Embryonic facial prominence (tissue), 1 donor: Measurements from ENCODE around the gene EHMT1.
"Not testable (repeated sequence)": the region's sequence is repeated elsewhere in the genome, so short reads cannot be mapped to it uniquely, and the experiment has no call there.

Experiments used
- DNase-seq: peaks from one replicate; pipeline ENCODE4 v3.0.0-alpha.2; 2016; ENCODE audit errors: extremely low spot score

EHMT1 gene

GRCh38 chr9:137761793-137762192 is 143.0 kb downstream of the EHMT1 start:
- DNase-seq = no peak

DNA sequence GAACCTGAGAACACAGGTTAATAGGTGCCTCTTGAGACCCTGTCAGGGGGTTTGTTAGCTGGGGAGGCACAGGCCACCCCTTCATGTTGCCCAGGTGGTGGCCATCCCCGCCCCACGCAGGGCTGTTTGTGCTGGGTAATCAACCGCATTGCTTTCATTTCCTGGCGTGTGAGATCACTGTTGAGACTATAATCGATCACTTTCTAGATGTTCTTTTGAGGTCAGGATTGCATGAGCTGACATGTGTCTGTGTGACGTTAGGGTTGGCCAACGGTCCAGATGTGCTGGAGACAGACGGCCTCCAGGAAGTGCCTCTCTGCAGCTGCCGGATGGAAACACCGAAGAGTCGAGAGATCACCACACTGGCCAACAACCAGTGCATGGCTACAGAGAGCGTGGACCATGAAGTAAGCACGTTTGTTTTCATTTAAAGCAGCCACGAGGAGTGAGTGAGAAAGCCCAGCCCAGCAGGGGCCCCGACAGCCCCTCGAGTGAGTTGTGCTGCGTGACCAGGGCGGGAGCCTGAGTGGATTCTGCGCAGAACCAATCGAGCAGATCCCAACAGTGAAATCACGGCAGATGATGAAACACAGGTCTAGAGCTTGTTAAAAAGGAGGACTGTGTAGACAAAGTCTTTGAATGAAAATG is 143.7 kb downstream of the EHMT1 start:
- DNase-seq = no peak

- DNase-seq = no peak
Measured at GRCh38 chr9:137763271-137763955, 144.6 kb downstream of the EHMT1 start.

GRCh38 chr9:137764171-137764671 is 145.4 kb downstream of the EHMT1 start:
- no peak for DNase-seq

- no peak for DNase-seq
Measured at GRCh38 chr9:137764981-137765380, 146.2 kb downstream of the EHMT1 start.

GRCh38 chr9:137765536-137765935 is 146.7 kb downstream of the EHMT1 start:
- DNase-seq = no peak

DNA sequence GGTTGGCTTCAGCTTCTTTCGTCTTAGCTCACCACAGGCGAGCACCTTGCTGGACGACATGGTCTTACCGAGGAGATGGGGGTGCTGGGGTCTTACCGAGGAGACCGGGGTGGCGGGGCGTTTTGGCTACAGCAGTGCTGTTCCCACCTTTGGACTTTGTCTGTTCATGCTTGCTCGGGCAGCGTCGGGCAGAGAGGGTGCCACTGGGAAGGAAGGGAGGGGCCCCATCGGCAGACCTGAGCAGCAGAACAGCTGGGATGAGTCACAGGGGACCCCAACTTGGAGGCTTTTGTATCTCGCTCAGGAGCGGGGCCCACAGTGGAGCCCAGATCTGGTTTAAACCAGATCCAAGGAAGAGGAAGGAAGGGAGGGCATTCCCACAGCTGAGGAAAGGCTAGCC is 152.8 kb downstream of the EHMT1 start:
- no peak for DNase-seq

- DNase-seq = no peak
Measured at GRCh38 chr9:137772281-137772873, 153.6 kb downstream of the EHMT1 start.

- no peak for DNase-seq
Measured at GRCh38 chr9:137774775-137775386, 156.1 kb downstream of the EHMT1 start.

DNA sequence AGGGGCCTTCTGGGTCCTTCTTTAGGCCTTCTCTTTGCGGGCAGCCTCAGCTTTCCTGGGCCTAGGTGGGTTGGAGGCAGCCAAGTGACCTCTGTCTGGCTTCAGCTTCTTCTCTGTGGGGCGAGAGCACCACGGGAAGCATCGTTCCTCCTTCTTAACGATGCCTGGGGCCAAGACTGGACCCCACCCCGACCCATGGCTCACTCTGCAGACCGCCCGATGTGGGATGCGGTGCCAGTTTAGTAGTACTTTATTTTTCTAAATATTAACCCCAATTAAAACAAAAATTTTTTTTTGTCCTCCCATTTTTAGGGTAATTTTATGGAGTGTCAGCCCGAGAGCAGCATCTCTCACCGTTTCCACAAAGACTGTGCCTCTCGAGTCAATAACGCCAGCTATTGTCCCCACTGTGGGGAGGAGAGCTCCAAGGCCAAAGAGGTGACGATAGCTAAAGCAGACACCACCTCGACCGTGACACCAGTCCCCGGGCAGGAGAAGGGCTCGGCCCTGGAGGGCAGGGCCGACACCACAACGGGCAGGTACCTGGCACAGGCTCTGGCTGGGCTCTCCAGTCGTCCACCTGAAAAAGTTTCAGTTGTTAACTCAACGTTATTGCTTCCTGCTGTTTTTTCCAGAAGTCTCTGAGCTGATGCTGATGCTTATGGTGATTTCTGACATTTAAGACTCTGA is 157.6 kb downstream of the EHMT1 start:
- no peak for DNase-seq

DNA sequence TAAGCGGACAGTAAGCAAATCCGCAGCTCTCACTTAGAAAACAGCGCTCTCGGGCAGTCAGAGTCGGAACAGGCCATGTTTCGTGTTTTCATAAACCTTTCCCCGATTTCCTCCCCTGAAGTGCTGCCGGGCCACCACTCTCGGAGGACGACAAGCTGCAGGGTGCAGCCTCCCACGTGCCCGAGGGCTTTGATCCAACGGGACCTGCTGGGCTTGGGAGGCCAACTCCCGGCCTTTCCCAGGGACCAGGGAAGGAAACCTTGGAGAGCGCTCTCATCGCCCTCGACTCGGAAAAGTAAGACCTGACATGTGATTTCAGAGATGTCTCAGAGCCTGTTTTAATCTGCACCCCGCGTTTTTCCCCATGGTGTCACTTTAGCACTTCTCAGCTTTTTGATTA is 159.0 kb downstream of the EHMT1 start:
- no peak for DNase-seq

DNA sequence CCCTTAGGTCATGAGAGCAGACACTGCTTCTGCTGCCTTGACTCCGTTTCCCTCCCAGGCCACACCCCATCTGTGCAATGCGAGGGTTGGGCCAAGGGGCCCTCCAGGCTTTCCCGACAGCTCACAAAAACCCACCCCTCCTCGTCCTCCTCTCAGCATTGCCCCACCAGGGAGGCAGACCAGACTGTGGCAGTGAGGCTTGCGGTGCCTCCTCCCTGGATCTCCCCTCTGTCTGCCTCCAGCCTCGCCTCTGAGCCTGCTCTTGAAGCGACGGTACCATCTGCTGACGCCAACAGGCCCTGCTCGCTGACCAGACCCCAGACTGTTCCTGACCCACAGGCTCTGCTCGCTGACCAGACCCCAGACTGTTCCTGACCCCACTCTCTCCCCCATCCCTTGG is 159.5 kb downstream of the EHMT1 start:
- DNase-seq = no peak

- DNase-seq = no peak
Measured at GRCh38 chr9:137778914-137779313, 160.1 kb downstream of the EHMT1 start.

GRCh38 chr9:137780031-137780430 is 161.2 kb downstream of the EHMT1 start:
- not testable (repeated sequence) for DNase-seq

DNA sequence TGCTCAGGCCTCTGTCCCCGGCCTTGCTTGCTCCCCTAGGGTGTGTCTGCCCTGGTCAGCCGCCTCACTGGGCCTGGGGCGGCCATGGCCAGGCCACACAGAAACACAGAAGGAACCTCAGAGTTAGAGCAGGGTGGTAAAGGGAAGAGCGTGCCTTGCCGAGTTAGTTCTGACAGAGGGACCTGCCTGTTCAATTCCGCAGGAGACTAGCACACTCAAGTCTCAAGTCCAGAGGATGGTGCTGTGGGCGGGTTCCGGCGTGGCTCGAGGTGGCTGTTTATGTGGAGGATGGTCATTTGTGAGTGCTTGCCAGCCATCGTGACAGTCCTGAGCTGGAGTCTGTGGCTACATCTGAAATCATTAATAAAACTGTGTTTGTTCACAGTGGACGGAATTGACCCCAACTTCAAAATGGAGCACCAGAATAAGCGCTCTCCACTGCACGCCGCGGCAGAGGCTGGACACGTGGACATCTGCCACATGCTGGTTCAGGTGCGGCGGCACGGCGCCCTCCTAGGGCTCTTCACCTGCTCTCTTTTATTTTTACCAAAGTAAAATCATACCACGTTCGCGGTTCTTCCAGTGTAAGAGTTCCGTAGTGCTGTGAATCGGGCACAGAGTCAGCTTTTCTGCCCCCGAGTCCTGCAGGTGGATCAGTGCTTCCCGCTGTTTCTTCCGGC is 163.2 kb downstream of the EHMT1 start:
- DNase-seq = no peak

DNA sequence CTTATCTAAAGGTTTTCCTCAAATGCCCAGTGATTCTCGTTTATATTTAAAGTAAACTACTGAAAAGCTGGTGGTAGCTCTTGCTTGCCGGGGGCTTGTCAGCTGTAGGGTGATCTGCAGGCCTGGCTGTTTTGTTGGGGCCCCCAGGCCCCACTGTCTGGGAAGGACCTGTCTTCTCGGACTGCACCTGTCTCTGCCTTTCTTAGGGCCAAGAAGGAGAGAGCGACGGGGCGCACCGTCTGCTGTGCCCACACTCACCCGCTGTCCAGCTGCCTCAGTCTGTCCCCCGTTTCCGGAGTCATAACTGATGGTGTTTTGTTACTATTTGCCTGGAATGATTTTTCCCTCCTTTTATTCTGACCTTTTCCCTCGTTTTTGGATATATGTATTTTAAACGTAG is 164.7 kb downstream of the EHMT1 start:
- no peak for DNase-seq

DNA sequence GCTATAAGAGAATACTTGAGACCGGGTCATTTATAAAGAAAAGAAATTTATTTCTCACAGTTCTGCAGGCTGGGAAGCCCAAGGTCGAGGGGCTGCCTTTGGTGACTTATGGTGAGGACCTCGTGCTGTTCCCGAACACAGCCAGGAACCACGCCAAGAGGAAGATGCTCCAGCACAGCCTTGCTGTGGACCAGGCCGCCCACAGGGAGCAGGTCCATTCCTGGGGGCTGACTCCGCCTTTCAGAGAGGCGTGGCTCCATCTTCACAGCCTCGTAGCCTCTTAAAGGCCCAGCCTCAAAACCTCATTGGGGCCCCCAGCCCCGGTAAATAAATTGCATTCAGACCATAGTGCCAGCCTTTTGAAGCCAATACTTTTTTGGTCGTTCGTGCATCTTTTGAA is 165.2 kb downstream of the EHMT1 start:
- no peak for DNase-seq

GRCh38 chr9:137784641-137785513 is 166.1 kb downstream of the EHMT1 start:
- no peak for DNase-seq

DNA sequence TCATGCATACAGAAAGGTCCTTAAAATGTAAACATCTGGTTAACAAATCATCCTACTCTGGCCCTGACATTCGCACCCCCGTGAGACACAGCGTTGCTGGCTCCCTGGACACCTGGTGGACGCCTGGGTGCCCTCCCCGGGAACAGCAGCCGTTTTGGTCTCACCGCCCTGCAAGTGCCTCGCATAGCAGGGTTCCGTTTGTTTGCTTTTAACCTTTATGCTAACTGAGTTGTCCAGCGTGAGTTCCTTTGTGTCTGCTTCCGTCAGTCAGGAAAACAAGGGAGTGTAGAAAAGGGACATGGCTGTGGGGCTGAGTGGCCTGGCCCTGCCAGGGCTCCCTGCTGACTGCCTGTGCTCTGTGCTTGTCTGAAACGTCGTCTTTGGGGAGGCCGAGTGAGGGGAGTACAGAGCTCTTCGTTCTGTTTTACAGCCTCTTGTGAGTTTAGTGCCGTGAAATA is 166.9 kb downstream of the EHMT1 start:
- no peak for DNase-seq

- no peak for DNase-seq
Measured at GRCh38 chr9:137786511-137786920, 167.7 kb downstream of the EHMT1 start.
